A549 (cell line): ENCODE data around the gene RIN1.

Source experiments
- RNF2 ChIP-seq: fragments of 200-600 bp; sonication (generic); IDR thresholded peaks from 2 replicates; pipeline ENCODE4 v1.6.1; 2016; ENCODE audit warnings: low read depth, mild to moderate bottlenecking, antibody characterized with exemption, moderate library complexity, borderline replicate concordance
- TF ChIP-seq, protein P1 (sequence below): fragments of >200 bp; sonication (Bioruptor Twin); formaldehyde crosslinking; IDR thresholded peaks from 3 replicates; pipeline ENCODE4 v1.5.1; 2016
- TF ChIP-seq, protein P2 (sequence below): IDR thresholded peaks from 2 replicates; pipeline ENCODE4 v1.6.1; 2012

DNA sequence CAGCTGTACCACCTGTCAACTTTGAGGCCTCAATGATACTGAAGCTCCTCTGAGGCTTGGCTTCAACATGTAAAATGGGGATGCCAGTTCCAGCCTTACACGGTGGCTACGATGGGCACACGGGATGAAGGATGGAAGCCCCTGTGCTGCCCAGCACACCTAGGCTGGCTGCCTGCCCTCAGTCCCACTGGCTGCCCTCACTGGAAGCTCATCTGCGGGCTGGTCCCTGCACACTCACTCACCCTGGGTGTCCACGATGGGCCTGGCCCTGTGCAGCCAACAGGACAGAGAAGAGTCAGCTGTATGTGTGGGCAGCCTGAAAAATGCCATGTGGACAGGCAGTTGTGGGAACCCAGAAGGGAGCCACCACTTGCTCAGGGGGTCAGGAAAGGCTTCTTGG is 49.5 kb downstream of the RIN1 start:
- TF ChIP-seq, protein P1, sequence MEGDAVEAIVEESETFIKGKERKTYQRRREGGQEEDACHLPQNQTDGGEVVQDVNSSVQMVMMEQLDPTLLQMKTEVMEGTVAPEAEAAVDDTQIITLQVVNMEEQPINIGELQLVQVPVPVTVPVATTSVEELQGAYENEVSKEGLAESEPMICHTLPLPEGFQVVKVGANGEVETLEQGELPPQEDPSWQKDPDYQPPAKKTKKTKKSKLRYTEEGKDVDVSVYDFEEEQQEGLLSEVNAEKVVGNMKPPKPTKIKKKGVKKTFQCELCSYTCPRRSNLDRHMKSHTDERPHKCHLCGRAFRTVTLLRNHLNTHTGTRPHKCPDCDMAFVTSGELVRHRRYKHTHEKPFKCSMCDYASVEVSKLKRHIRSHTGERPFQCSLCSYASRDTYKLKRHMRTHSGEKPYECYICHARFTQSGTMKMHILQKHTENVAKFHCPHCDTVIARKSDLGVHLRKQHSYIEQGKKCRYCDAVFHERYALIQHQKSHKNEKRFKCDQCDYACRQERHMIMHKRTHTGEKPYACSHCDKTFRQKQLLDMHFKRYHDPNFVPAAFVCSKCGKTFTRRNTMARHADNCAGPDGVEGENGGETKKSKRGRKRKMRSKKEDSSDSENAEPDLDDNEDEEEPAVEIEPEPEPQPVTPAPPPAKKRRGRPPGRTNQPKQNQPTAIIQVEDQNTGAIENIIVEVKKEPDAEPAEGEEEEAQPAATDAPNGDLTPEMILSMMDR, result no peak
- TF ChIP-seq, protein P2, sequence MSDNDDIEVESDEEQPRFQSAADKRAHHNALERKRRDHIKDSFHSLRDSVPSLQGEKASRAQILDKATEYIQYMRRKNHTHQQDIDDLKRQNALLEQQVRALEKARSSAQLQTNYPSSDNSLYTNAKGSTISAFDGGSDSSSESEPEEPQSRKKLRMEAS, result no peak
- TF ChIP-seq RNF2, result no peak
